HL-60 (cell line): ENCODE measurements around the gene SHC2.
"Not testable (repeated sequence)": the region's sequence is repeated elsewhere in the genome, so short reads cannot be mapped to it uniquely, and the experiment has no call there.

Experiments
- DNase-seq, 2 experiments: peaks; one replicate each; pipeline ENCODE4 v3.0.0-alpha.2; 2010 to 2020; ENCODE audit warnings: low read depth in 1 of 2, low spot score in 1 of 2
- H3K27ac ChIP-seq: fragments of 250-450 bp; sonication (Bioruptor Pico); replicated peaks from 2 replicates; pipeline ENCODE4 v1.5.1; 2020; ENCODE audit warnings: mild to moderate bottlenecking, moderate library complexity
- H3K27me3 ChIP-seq: fragments of 250-450 bp; sonication (Bioruptor Pico); 2 replicates; pipeline ENCODE4 v1.5.1; 2021; ENCODE audit warnings: mild to moderate bottlenecking, moderate library complexity; ENCODE audit not compliant: insufficient read depth, poor library complexity, severe bottlenecking
- H3K4me3 ChIP-seq: replicated peaks from 2 replicates; pipeline ENCODE4 v1.5.1; 2011; ENCODE audit warnings: mild to moderate bottlenecking, control low read depth, low read length; ENCODE audit not compliant: insufficient read depth
- CTCF ChIP-seq: IDR thresholded peaks from one replicate; pipeline ENCODE4 v1.5.1; 2011; ENCODE audit warnings: low read length, control low read depth, inconsistent platforms; ENCODE audit not compliant: insufficient read depth
- GABPA ChIP-seq: IDR thresholded peaks from 2 replicates; pipeline ENCODE4 v1.6.1; 2012; ENCODE audit warnings: low read depth
- POLR2AphosphoS5 ChIP-seq: IDR thresholded peaks from 2 replicates; pipeline ENCODE4 v1.6.1; 2012; ENCODE audit warnings: low read depth
- REST ChIP-seq: IDR thresholded peaks from 2 replicates; pipeline ENCODE4 v1.6.1; 2012; ENCODE audit warnings: low read depth; ENCODE audit not compliant: insufficient replicate concordance
- SPI1 ChIP-seq: IDR thresholded peaks from 2 replicates; pipeline ENCODE4 v1.6.1; 2012; ENCODE audit warnings: low read depth, mild to moderate bottlenecking, borderline replicate concordance

Gene SHC2

GRCh38 chr19:484494-484893 is 23.7 kb upstream of the SHC2 start:
- TF ChIP-seq POLR2AphosphoS5 (no peak), REST (no peak), SPI1 (no peak), GABPA (no peak), CTCF (no peak)
- H3K4me3 ChIP-seq = no peak overlapping the region
- no peak for DNase-seq
- no peaks in the 10 kb centered on the region for H3K27me3 ChIP-seq
- H3K27ac ChIP-seq = no peak overlapping the region

GRCh38 chr19:483332-484072 is 22.7 kb upstream of the SHC2 start:
- no peak for DNase-seq
- Histone ChIP-seq H3K27me3 (no peaks in the 10 kb centered on the region), H3K27ac (no peak overlapping the region), H3K4me3 (no peak overlapping the region)
- TF ChIP-seq GABPA (no peak), REST (no peak), SPI1 (no peak), POLR2AphosphoS5 (no peak), CTCF (no peak)

GRCh38 chr19:482186-483041 is 21.6 kb upstream of the SHC2 start:
- Histone ChIP-seq H3K27ac (no peak overlapping the region), H3K27me3 (no peaks in the 10 kb centered on the region), H3K4me3 (no peak overlapping the region)
- TF ChIP-seq REST (peak; percentile 82), SPI1 (no peak)
- DNase-seq = no peak

GRCh38 chr19:481100-481499 is 20.3 kb upstream of the SHC2 start:
- H3K4me3 ChIP-seq, H3K27me3 ChIP-seq, DNase-seq, H3K27ac ChIP-seq: not testable (repeated sequence)
